Activated T-helper 2 cell treated with anti-CD3 and anti-CD28 coated beads, Interferon-gamma antibody, Interleukin-2, Interleukin-4, amounts not matched to agents 10 μg/mL and 5 μg/mL and 100 μg/mL, durations not matched to agents 14 hours and 24 hours and 36 hours (primary cell): Measurements from ENCODE around the gene RNASE1. TPM values are rescaled to one million over a fixed set of nuclear protein-coding genes. Genes with fewer than 3 reads are reported as not detected.
"Not testable (repeated sequence)": the region's sequence is repeated elsewhere in the genome, so short reads cannot be mapped to it uniquely, and the experiment has no call there.

Source experiments
- DNase-seq: peaks from one replicate; pipeline ENCODE4 v3.0.0; 2021; ENCODE audit warnings: low spot score
- H3K27ac Mint-ChIP-seq: one replicate; pipeline ENCODE4 v1.8.0; 2021; ENCODE audit warnings: mixed read lengths
- H3K27me3 Mint-ChIP-seq: one replicate; pipeline ENCODE4 v1.8.0; 2021; ENCODE audit warnings: low read depth, mixed read lengths
- H3K36me3 Mint-ChIP-seq: one replicate; pipeline ENCODE4 v1.8.0; 2021; ENCODE audit warnings: low read depth, mixed read lengths
- H3K4me1 Mint-ChIP-seq: one replicate; pipeline ENCODE4 v1.8.0; 2021; ENCODE audit warnings: low read depth, mixed read lengths
- H3K4me3 Mint-ChIP-seq: one replicate; pipeline ENCODE4 v1.8.0; 2021; ENCODE audit warnings: low read depth, mild to moderate bottlenecking, moderate library complexity, mixed read lengths
- H3K9me3 Mint-ChIP-seq: one replicate; pipeline ENCODE4 v1.8.0; 2021; ENCODE audit warnings: mixed read lengths
- intact Hi-C: fragments of 100-400 bp; cut with micrococcal nuclease; formaldehyde crosslinking; loops from one replicate; pipeline ENCODE4 v1.15.1; 2023
- total RNA-seq: library from RNA; stranded (reverse); gene quantifications from 2 replicates; pipeline ENCODE4 v1.2.3, GENCODE V29; 2022

RNASE1 gene
- total RNA-seq, 1 donor from 2014 or later, result not detected

GRCh38 chr14:20823859-20824258 is 21.2 kb upstream of the RNASE1 start:
- H3K4me1 Mint-ChIP-seq, result peaks cover 3% of the 10 kb centered on the region
- no peaks in the 10 kb centered on the region for H3K9me3 Mint-ChIP-seq
- peaks cover 3% of the 10 kb centered on the region for H3K27me3 Mint-ChIP-seq
- no peaks in the 10 kb centered on the region for H3K36me3 Mint-ChIP-seq
- intact Hi-C loops, result no loop called here
- no peak overlapping the region for H3K27ac Mint-ChIP-seq
- no peak for DNase-seq
- no peak overlapping the region for H3K4me3 Mint-ChIP-seq

DNA sequence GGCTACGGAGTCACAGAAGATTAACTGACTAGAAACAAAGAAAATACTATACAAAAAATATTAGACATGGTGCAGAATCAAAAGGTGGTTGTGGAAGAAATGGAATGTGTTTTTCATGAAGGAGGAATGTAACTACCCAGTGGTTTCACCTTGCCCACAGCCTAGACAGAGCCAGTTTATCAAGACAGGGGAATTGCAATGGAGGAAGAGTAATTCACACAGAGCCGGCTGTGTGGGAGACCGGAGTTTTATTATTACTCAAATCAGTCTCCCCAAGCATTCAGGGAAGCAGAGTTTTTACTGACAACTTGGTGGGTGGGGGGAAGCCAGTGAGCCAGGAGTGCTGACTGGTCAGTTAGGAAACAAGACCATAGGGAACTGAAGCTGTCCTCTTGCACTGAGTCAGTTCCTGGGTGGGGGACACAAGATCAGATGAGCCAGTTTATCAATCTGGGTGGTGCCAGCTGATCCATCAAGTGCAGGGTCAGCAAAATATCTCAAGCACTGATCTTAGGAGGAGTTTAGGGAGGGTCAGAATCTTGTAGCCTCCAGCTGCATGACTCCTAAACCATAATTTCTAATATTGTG is 19.0 kb upstream of the RNASE1 start:
- H3K36me3 Mint-ChIP-seq, H3K27ac Mint-ChIP-seq, H3K4me1 Mint-ChIP-seq, H3K27me3 Mint-ChIP-seq, H3K4me3 Mint-ChIP-seq, intact Hi-C loops, H3K9me3 Mint-ChIP-seq, DNase-seq: not testable (repeated sequence)

DNA sequence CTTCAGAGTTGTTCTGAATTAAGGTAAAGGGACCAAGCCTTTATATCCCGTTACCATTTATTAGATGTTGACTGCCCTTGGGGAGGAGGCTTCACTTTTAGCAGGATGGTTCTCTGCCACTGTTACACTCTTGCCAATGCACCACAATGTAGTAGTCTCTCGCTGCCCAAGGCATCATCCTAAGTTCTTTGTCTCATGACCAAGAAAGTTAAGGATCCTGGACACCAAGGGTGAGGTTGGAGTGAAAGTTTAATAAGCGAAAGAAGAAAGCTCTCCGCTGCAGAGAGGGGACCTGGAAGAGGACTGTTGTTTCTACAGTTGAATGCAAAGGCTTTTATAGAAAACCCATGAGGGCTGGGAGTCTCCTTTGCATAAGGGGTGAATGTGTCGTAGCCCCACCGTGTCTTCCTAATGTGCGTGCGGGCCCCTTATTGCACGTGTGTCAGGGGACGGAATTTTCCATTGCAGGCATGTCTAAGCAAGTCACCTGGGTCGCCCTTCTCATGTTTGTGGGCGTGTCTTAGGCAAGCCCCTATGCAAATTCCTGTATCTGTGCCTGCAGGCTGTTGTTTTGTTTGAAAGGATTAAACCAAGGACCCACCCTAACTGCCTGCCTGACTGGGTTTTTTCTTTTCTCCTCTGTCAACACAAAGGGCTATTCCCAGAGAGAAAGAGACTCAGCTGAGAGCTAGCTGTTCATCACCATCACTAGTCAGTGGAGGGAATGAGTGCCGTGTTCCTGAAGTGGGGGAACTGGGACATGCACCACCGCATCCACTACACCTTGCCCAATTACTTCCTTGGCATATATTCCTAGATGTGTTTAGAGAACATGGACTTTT is 17.6 kb upstream of the RNASE1 start:
- Mint-ChIP-seq H3K4me3 (no peak overlapping the region), H3K27me3 (peaks cover 8% of the 10 kb centered on the region), H3K4me1 (no peaks in the 10 kb centered on the region), H3K9me3 (no peaks in the 10 kb centered on the region), H3K27ac (no peak overlapping the region), H3K36me3 (no peaks in the 10 kb centered on the region)
- intact Hi-C loops, result no loop called here
- no peak for DNase-seq

DNA sequence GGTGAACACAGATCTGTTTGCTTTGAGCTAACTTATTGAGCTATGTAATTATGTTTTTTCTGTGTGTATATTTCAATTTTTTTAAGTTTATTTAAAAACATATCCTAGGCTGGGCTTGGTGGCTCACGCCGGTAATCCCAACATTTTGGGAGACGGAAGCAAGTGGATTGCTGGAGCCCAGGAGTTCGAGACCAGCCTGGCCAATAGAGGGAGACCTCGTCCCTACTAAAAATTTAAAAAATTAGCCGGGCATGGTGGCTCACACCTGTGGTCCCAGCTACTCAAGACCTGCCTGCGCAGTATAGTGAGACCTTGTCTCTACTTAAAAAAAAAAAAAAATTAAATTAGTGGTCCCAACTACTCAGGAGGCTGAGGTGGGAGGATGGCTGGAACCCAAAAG is 16.2 kb upstream of the RNASE1 start:
- no peak for DNase-seq
- Mint-ChIP-seq H3K4me3 (no peak overlapping the region), H3K9me3 (no peaks in the 10 kb centered on the region), H3K27ac (no peak overlapping the region), H3K27me3 (peaks cover 5% of the 10 kb centered on the region), H3K36me3 (no peaks in the 10 kb centered on the region), H3K4me1 (no peaks in the 10 kb centered on the region)
- intact Hi-C loops, result no loop called here

- intact Hi-C loops, H3K27ac Mint-ChIP-seq, H3K27me3 Mint-ChIP-seq, H3K4me3 Mint-ChIP-seq, DNase-seq, H3K9me3 Mint-ChIP-seq, H3K36me3 Mint-ChIP-seq, H3K4me1 Mint-ChIP-seq: not testable (repeated sequence)
Observed at GRCh38 chr14:20815946-20816345, 13.3 kb upstream of the RNASE1 start.

DNA sequence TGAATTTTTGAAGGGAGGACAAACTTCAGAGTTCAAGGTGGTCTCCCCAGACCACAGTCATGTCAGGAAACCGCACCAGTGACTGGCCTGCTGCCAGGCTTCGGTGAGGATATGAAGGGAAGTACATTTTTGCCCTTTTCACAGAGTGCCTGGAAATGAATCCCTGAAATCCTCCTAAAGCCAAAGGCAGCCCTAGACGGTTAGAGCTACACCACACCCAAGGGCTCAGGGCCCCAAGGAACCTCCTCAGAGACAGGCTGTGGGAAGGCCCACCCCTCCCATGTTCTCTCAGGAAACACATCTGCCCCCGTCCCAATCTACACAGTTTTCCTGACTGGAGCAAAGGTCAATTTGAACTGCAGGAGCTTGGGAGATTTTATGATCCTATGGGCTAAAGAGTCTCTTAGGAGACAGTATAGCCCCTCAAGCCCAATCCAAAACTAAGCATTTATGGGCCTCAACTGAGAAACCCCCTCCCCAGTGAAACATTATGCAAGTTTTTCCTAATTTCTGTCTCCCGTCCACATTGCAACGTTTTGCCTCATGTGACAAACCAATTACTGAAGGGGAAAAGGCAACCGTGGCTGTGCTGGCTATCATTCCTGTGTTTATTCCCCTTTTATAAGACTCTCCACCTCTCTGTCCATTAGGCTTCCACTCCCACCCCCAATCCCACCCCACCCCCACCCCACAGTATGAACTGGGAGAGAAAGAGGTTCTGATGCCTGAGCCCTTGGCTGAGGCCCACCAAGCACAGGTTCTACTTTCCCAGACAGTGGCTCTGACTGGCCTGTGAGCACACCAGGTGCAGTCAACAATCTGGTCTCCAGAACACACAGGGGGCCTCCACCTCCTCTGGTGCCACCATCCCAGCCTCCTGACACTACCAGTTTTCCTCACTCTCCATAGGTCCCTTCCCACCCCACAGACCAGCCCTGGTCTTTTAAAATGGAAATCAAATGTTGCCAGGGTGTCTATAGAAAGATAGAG is 9.6 kb upstream of the RNASE1 start:
- H3K36me3 Mint-ChIP-seq, result no peaks in the 10 kb centered on the region
- no peaks in the 10 kb centered on the region for H3K9me3 Mint-ChIP-seq
- no peak overlapping the region for H3K27ac Mint-ChIP-seq
- peaks cover 8% of the 10 kb centered on the region for H3K27me3 Mint-ChIP-seq
- intact Hi-C loops, result no loop called here
- H3K4me3 Mint-ChIP-seq, result no peak overlapping the region
- no peak for DNase-seq
- H3K4me1 Mint-ChIP-seq, result no peaks in the 10 kb centered on the region

GRCh38 chr14:20809917-20810316 is 7.3 kb upstream of the RNASE1 start:
- Mint-ChIP-seq H3K4me1 (no peaks in the 10 kb centered on the region), H3K9me3 (no peaks in the 10 kb centered on the region), H3K36me3 (no peaks in the 10 kb centered on the region), H3K4me3 (no peak overlapping the region), H3K27ac (no peak overlapping the region), H3K27me3 (peaks cover 11% of the 10 kb centered on the region)
- DNase-seq, result no peak
- intact Hi-C loops, result no loop called here

DNA sequence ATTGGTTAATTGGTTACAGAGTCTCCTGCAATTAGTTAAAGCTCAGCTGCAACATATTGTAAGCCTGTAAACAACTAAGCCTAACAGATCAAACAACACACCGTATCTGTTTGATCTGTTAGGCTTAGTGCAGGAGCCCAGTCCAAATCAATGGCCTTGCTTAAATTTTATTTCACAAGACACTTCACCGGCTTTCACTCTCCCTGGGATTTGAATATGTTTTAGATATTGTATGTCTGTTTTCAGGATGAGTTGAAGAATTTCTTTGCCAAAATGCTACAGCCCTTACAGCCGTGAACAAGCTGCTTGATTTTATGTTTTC is 5.5 kb upstream of the RNASE1 start:
- H3K4me1 Mint-ChIP-seq, result no peaks in the 10 kb centered on the region
- H3K27ac Mint-ChIP-seq, result no peak overlapping the region
- H3K27me3 Mint-ChIP-seq, result peaks cover 12% of the 10 kb centered on the region
- no peak overlapping the region for H3K4me3 Mint-ChIP-seq
- intact Hi-C loops, result no loop called here
- H3K9me3 Mint-ChIP-seq, result no peaks in the 10 kb centered on the region
- no peak for DNase-seq
- no peaks in the 10 kb centered on the region for H3K36me3 Mint-ChIP-seq

- Mint-ChIP-seq H3K4me3 (no peak overlapping the region), H3K27me3 (peaks cover 12% of the 10 kb centered on the region), H3K27ac (no peak overlapping the region), H3K9me3 (no peaks in the 10 kb centered on the region), H3K4me1 (no peaks in the 10 kb centered on the region), H3K36me3 (no peaks in the 10 kb centered on the region)
- intact Hi-C loops, result no loop called here
- DNase-seq, result no peak
Observed at GRCh38 chr14:20807304-20808161, 4.9 kb upstream of the RNASE1 start.

- Mint-ChIP-seq H3K4me1 (no peaks in the 10 kb centered on the region), H3K36me3 (no peaks in the 10 kb centered on the region), H3K4me3 (no peak overlapping the region), H3K27ac (no peak overlapping the region), H3K27me3 (peaks cover 12% of the 10 kb centered on the region), H3K9me3 (no peaks in the 10 kb centered on the region)
- no peak for DNase-seq
- intact Hi-C loops, result no loop called here
Observed at GRCh38 chr14:20805485-20805884, 2.8 kb upstream of the RNASE1 start.

- intact Hi-C loops, result no loop called here
- Mint-ChIP-seq H3K4me1 (no peaks in the 10 kb centered on the region), H3K27ac (no peak overlapping the region), H3K4me3 (no peak overlapping the region), H3K27me3 (peaks cover 19% of the 10 kb centered on the region), H3K9me3 (no peaks in the 10 kb centered on the region), H3K36me3 (no peaks in the 10 kb centered on the region)
- no peak for DNase-seq
Observed at GRCh38 chr14:20803223-20803622, 579 bp upstream of the RNASE1 start.

GRCh38 chr14:20801726-20802125 is 918 bp downstream of the RNASE1 start:
- H3K4me3 Mint-ChIP-seq, result no peak overlapping the region
- intact Hi-C loops, result no loop called here

More at GRCh38 chr14:20801726-20802125, 918 bp downstream of the RNASE1 start:
- Mint-ChIP-seq H3K27ac (no peak overlapping the region), H3K27me3 (peaks cover 20% of the 10 kb centered on the region), H3K4me1 (no peaks in the 10 kb centered on the region), H3K9me3 (no peaks in the 10 kb centered on the region), H3K36me3 (no peaks in the 10 kb centered on the region)
- DNase-seq, result no peak
